ENCODE results near the gene GP1BB. TPM values are rescaled to one million over a fixed set of nuclear protein-coding genes. Genes with fewer than 3 reads are reported as not detected.

The GP1BB gene
- total and polyA plus RNA-seq, 9 donors: 7.9 to 25.2 (median 12.7) TPM

- Histone ChIP-seq H3K27ac (ENCODE audit: low read length) (peak within 1 kb of the TSS; percentile 51), H3K9me3 (replicated peaks; ENCODE audit: control insufficient read depth, low read depth, low read length) (no peaks in the 10 kb centered on the region), H3K4me1 (ENCODE audit: control insufficient read depth, insufficient read depth, low read length) (peaks cover 46% of the 10 kb centered on the region), H3K36me3 (ENCODE audit: control insufficient read depth, insufficient read depth, low read length) (peaks cover 4% of the 10 kb centered on the region), H3K27me3 (ENCODE audit: control insufficient read depth, insufficient read depth, low read length) (peaks cover 6% of the 10 kb centered on the region), H3K4me3 (ENCODE audit: low read length) (peak within 1 kb of the TSS; percentile 57)
- DNase-seq: peak; percentile 43
- WGBS (ENCODE audit: insufficient coverage): under 1% methylated on average over 99 of the region's 106 CpGs
Measured at GRCh38 chr22:19714312-19715187, 8.8 kb upstream of the GP1BB start, which contains the start of gene SEPTIN5. SEPTIN5 (plus strand) TSS chr22:19714503; CDS start chr22:19714589, 86 bp downstream.

DNA sequence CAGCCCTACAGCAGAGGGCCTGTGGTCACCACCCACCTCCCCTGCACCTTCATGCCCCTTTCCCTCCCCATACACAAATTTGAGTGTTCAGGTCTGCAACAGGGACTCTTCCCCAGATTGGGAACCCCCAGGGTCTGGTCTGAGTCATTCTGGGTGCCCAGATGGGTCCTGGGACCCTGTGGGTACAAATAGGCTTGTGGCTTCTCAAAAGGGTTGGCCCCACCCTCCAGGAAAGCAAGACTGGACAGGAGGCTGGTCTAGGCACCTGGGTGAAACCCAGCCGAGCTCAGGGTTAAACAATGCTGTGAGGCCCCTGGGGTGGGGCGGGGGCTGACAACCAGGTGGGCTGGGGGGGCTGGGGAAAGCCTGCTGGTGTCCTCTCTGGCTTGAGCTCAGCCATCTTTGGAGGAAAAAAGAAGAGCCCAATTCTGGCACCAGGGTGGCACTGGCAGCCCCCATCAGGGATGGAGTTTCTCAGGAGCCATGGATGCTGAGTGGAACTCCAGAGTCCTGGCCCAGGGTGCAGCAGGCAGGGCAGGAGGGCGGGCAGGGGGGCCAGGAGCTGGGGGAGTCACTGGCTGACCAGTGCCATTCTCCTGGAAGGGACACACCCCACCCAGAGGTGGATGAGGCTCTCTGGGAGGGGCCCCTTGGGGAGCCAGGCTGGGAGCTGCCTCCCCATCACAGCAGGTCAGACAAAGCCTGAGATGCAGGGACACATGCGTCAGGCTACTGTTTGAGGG, 8.0 kb upstream of the GP1BB start:
- no peak for DNase-seq
- H3K27me3 ChIP-seq (ENCODE audit: control insufficient read depth, insufficient read depth, low read length): peaks cover 10% of the 10 kb centered on the region
- WGBS (ENCODE audit: insufficient coverage): 83% methylated on average over 3 of the region's 4 CpGs
- H3K4me3 ChIP-seq (ENCODE audit: low read length): peak overlapping the region; percentile 57
- H3K9me3 ChIP-seq (replicated peaks; ENCODE audit: control insufficient read depth, low read depth, low read length): no peaks in the 10 kb centered on the region
- peaks cover 12% of the 10 kb centered on the region for H3K36me3 ChIP-seq (ENCODE audit: control insufficient read depth, insufficient read depth, low read length)
- H3K4me1 ChIP-seq (ENCODE audit: control insufficient read depth, insufficient read depth, low read length): peaks cover 54% of the 10 kb centered on the region
- peak overlapping the region; percentile 51 for H3K27ac ChIP-seq (ENCODE audit: low read length)

DNA sequence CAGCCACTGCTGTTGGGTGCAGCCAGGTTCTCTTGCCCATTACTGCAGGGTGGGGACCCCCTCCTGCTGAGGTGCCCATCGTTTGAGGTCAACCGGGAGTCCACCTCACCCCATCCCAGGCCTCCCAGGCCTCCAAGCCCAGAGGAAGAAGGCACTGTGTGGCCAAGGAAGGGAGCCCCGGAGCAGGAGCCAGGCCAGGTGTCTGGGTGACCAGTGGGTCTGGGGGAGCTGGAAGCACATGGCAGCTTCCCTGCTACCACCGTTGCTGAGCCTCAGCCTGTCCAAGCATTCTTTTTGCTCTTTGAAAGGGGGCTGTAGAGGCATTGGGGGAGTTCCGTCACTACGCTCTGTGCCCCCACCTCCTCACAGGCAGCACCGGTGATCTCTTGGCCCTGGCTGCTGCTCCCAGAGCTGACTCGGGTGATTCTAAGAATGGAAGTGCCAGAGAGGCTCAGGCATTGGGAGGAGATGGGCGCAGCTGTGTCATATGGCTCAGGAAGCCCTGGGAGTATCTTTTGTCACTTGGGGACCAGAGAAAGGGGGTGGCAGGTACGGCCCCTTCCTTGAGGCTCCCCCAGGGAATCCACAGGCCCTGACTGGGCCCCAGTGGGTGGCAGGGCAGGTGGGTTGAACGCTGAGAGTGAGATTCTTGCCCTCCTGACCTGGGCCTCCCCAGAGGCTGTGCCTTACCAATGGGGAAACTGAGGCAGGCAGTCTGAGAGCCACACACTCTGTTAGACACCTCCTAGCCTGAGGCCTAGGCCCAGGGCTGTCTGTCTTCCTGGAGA, 7.1 kb upstream of the GP1BB start:
- Histone ChIP-seq H3K9me3 (replicated peaks; ENCODE audit: control insufficient read depth, low read depth, low read length) (no peaks in the 10 kb centered on the region), H3K27me3 (ENCODE audit: control insufficient read depth, insufficient read depth, low read length) (peaks cover 18% of the 10 kb centered on the region), H3K36me3 (ENCODE audit: control insufficient read depth, insufficient read depth, low read length) (peaks cover 21% of the 10 kb centered on the region), H3K27ac (ENCODE audit: low read length) (no peak overlapping the region), H3K4me1 (ENCODE audit: control insufficient read depth, insufficient read depth, low read length) (peaks cover 63% of the 10 kb centered on the region), H3K4me3 (ENCODE audit: low read length) (no peak overlapping the region)
- peak; percentile 22 for DNase-seq
- 53% methylated on average over 6 of the region's 11 CpGs for WGBS (ENCODE audit: insufficient coverage)

- Histone ChIP-seq H3K27me3 (ENCODE audit: control insufficient read depth, insufficient read depth, low read length) (peaks cover 23% of the 10 kb centered on the region), H3K36me3 (ENCODE audit: control insufficient read depth, insufficient read depth, low read length) (peaks cover 26% of the 10 kb centered on the region), H3K9me3 (replicated peaks; ENCODE audit: control insufficient read depth, low read depth, low read length) (no peaks in the 10 kb centered on the region), H3K27ac (ENCODE audit: low read length) (no peak overlapping the region), H3K4me3 (ENCODE audit: low read length) (no peak overlapping the region), H3K4me1 (ENCODE audit: control insufficient read depth, insufficient read depth, low read length) (peaks cover 67% of the 10 kb centered on the region)
- DNase-seq: peak; percentile 19
- 100% methylated on average over 1 of the region's 1 CpG for whole genome bisulfite sequencing (ENCODE audit: insufficient coverage)
Measured at GRCh38 chr22:19716829-19717105, 6.6 kb upstream of the GP1BB start.

GRCh38 chr22:19717181-19717580, 6.2 kb upstream of the GP1BB start:
- WGBS (ENCODE audit: insufficient coverage): 77% methylated on average over 7 of the region's 9 CpGs

DNA sequence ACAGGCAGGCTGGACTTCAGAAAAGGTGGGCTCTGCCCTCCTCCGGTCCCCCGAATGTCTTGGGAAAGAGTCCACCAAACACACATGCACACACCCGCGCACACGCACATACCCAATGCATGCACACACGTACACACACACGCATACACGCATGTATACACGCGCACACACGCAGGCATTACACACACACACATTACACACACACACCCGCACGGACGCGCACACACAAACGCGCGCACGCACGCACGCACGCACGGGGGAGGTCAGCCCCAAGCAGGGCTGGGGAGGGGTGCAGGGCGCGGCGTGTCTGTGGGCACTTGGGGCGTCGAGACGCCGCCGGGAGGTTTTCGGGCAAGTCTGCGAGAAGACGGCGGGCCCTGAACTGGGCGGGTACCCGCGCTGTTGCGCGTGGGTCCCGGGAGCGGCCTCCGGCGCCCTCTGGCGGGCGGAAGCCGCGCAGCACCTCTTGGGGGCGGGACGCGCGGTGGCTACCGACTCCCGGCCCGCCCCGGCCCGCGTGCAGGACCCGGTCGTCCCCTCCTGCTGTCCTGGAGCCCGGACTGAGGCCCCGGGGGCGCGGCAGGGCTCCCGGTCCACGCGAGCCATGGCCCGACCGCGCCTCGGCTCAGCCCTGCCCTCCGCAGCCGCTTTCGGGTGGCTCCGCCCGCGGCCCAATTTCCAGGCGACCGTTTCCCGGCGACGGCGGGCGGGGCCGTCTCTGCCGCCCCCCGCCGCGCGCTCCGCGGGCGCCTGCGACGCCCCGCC, 5.5 kb upstream of the GP1BB start:
- 4% methylated on average over 83 of the region's 96 CpGs for WGBS (ENCODE audit: insufficient coverage)
- Histone ChIP-seq H3K9me3 (replicated peaks; ENCODE audit: control insufficient read depth, low read depth, low read length) (no peaks in the 10 kb centered on the region), H3K27me3 (ENCODE audit: control insufficient read depth, insufficient read depth, low read length) (peaks cover 32% of the 10 kb centered on the region), H3K27ac (ENCODE audit: low read length) (no peak overlapping the region), H3K36me3 (ENCODE audit: control insufficient read depth, insufficient read depth, low read length) (peaks cover 37% of the 10 kb centered on the region), H3K4me1 (ENCODE audit: control insufficient read depth, insufficient read depth, low read length) (peaks cover 73% of the 10 kb centered on the region), H3K4me3 (ENCODE audit: low read length) (peak overlapping the region; percentile 52)
- DNase-seq: peak; percentile 86

More at GRCh38 chr22:19717181-19717580, 6.2 kb upstream of the GP1BB start:
- Histone ChIP-seq H3K4me3 (ENCODE audit: low read length) (peak overlapping the region; percentile 33), H3K36me3 (ENCODE audit: control insufficient read depth, insufficient read depth, low read length) (peaks cover 30% of the 10 kb centered on the region), H3K4me1 (ENCODE audit: control insufficient read depth, insufficient read depth, low read length) (peaks cover 67% of the 10 kb centered on the region), H3K27me3 (ENCODE audit: control insufficient read depth, insufficient read depth, low read length) (peaks cover 27% of the 10 kb centered on the region), H3K9me3 (replicated peaks; ENCODE audit: control insufficient read depth, low read depth, low read length) (no peaks in the 10 kb centered on the region), H3K27ac (ENCODE audit: low read length) (no peak overlapping the region)
- DNase-seq: peak; percentile 41

DNA sequence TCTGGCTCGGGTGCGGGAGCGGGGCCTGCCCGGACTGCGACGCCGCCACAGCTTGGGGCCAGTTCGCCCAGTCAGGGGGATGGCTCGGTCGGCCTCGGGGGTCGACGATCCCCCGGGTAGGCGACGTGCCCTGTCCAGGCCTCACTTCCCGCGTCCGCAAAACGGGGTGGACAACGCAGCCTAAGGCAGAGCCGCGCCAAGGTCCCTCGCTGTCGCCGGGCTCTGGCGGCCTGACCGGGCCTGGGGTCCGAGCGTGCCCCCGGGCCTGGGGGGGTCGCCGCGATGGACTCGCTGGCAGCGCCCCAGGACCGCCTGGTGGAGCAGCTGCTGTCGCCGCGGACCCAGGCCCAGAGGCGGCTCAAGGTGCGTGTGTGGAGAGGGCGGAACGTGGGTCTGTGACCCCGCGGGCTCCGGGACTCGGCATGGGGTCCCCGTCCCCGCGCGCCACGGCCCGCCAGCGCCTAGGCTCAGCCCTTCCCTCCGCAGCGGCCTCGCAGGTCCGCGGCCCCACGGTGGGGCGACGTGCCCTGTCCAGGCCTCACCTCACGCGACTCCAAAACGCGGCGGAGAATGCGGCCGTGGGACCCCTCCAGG, 4.8 kb upstream of the GP1BB start:
- Histone ChIP-seq H3K9me3 (replicated peaks; ENCODE audit: control insufficient read depth, low read depth, low read length) (no peaks in the 10 kb centered on the region), H3K36me3 (ENCODE audit: control insufficient read depth, insufficient read depth, low read length) (peaks cover 38% of the 10 kb centered on the region), H3K27ac (ENCODE audit: low read length) (peak overlapping the region; percentile 59), H3K27me3 (ENCODE audit: control insufficient read depth, insufficient read depth, low read length) (peaks cover 39% of the 10 kb centered on the region), H3K4me1 (ENCODE audit: control insufficient read depth, insufficient read depth, low read length) (peaks cover 80% of the 10 kb centered on the region), H3K4me3 (ENCODE audit: low read length) (peak overlapping the region; percentile 52)
- 1% methylated on average over 70 of the region's 70 CpGs for WGBS (ENCODE audit: insufficient coverage)
- DNase-seq: no peak

GRCh38 chr22:19719050-19719482, 4.3 kb upstream of the GP1BB start:
- H3K27me3 ChIP-seq (ENCODE audit: control insufficient read depth, insufficient read depth, low read length): peaks cover 40% of the 10 kb centered on the region
- peak overlapping the region; percentile 52 for H3K4me3 ChIP-seq (ENCODE audit: low read length)
- peak overlapping the region; percentile 37 for H3K27ac ChIP-seq (ENCODE audit: low read length)
- DNase-seq: peak; percentile 60
- H3K9me3 ChIP-seq (replicated peaks; ENCODE audit: control insufficient read depth, low read depth, low read length): no peaks in the 10 kb centered on the region
- peaks cover 78% of the 10 kb centered on the region for H3K4me1 ChIP-seq (ENCODE audit: control insufficient read depth, insufficient read depth, low read length)
- peaks cover 38% of the 10 kb centered on the region for H3K36me3 ChIP-seq (ENCODE audit: control insufficient read depth, insufficient read depth, low read length)
- WGBS (ENCODE audit: insufficient coverage): 6% methylated on average over 27 of the region's 31 CpGs

GRCh38 chr22:19719488-19720021, 3.8 kb upstream of the GP1BB start:
- H3K27me3 ChIP-seq (ENCODE audit: control insufficient read depth, insufficient read depth, low read length): peaks cover 43% of the 10 kb centered on the region
- H3K4me1 ChIP-seq (ENCODE audit: control insufficient read depth, insufficient read depth, low read length): peaks cover 80% of the 10 kb centered on the region
- peak overlapping the region; percentile 37 for H3K27ac ChIP-seq (ENCODE audit: low read length)

More at GRCh38 chr22:19719488-19720021, 3.8 kb upstream of the GP1BB start:
- 88% methylated on average over 7 of the region's 12 CpGs for WGBS (ENCODE audit: insufficient coverage)
- peak; percentile 31 for DNase-seq
- Histone ChIP-seq H3K9me3 (replicated peaks; ENCODE audit: control insufficient read depth, low read depth, low read length) (no peaks in the 10 kb centered on the region), H3K4me3 (ENCODE audit: low read length) (peak overlapping the region; percentile 52), H3K36me3 (ENCODE audit: control insufficient read depth, insufficient read depth, low read length) (peaks cover 38% of the 10 kb centered on the region)

All from muscle of leg (tissue), 11 donors.